GM12878 (cell line): ENCODE data around the gene NAV2. TPM values are rescaled to one million over a fixed set of nuclear protein-coding genes. Genes with fewer than 3 reads are reported as not detected.
"Not testable (repeated sequence)": the region's sequence is repeated elsewhere in the genome, so short reads cannot be mapped to it uniquely, and the experiment has no call there.

Experiments used
- ATAC-seq: fragments of 200-7000 bp; cut with Tn5 transposase; 3 replicates; pipeline ENCODE4 v1.9.1; 2020; ENCODE audit warnings: mild to moderate bottlenecking, moderate library complexity
- BruUV-seq: library from RNA; stranded (reverse); fragments of 400-500 nt; replicated peaks from 2 replicates; lab custom pipeline; 2021; lab: Mats Ljungman, UMichigan
- CTCF ChIA-PET: fragments of 300-600 bp; sonication (Branson Sonifier 250); formaldehyde crosslinking; extraction: SDS; loops from one replicate; lab custom pipeline; 2021; ENCODE audit warnings: inconsistent platforms; lab: Yijun Ruan, JAX
- POLR2A ChIA-PET: fragments of 350-600 bp; formaldehyde crosslinking; extraction: SDS; loops from one replicate; lab custom pipeline; 2021; ENCODE audit warnings: inconsistent platforms; lab: Charles Lee
- RAD21 ChIA-PET: fragments of 300-600 bp; sonication (Branson Sonifier 250); formaldehyde crosslinking; loops from one replicate; lab custom pipeline; 2023; ENCODE audit warnings: antibody characterized with exemption; ENCODE audit not compliant: unreplicated experiment; lab: Charles Lee
- SMC1A ChIA-PET: fragments of 300-600 bp; sonication (Branson Sonifier 250); formaldehyde crosslinking; loops from one replicate; lab custom pipeline; 2023; ENCODE audit not compliant: unreplicated experiment, uncharacterized antibody; lab: Charles Lee
- DNase-seq: peaks from one replicate; pipeline ENCODE4 v3.0.0-alpha.2; 2011; ENCODE audit warnings: low read depth, low spot score
- FAIRE-seq: peaks from 3 replicates; lab custom pipeline; 2011; peaks lifted over from hg19 to GRCh38; lab: Jason Lieb, UNC
- H2AFZ ChIP-seq: 2 replicates; pipeline ENCODE4 v1.6.0; 2011; ENCODE audit warnings: low read depth, low read length, control low read depth; ENCODE audit not compliant: control insufficient read depth
- H3K27ac ChIP-seq: 2 replicates; pipeline ENCODE4 v1.5.1; 2011; ENCODE audit warnings: control low read depth; ENCODE audit not compliant: control insufficient read depth, insufficient read depth
- H3K27me3 ChIP-seq, 2 experiments: replicated peaks in 1 of 2; 2 replicates each; pipeline versions ENCODE4 v1.6.0 to v1.6.1; 2011; ENCODE audit warnings: low read length in 1 of 2; ENCODE audit not compliant: control insufficient read depth in 2 of 2, insufficient read depth in 2 of 2
- H3K36me3 ChIP-seq, 2 experiments: 2 replicates each; pipeline ENCODE4 v1.5.1; 2011; ENCODE audit warnings: low read length in 1 of 2; ENCODE audit not compliant: control insufficient read depth in 2 of 2, insufficient read depth in 2 of 2
- H3K4me1 ChIP-seq: 2 replicates; pipeline ENCODE4 v1.6.1; 2011; ENCODE audit warnings: mild to moderate bottlenecking, low read length, moderate library complexity, mixed read lengths; ENCODE audit not compliant: control insufficient read depth, insufficient read depth
- H3K4me2 ChIP-seq: 2 replicates; pipeline ENCODE4 v1.6.0; 2011; ENCODE audit warnings: control low read depth; ENCODE audit not compliant: control insufficient read depth, insufficient read depth
- H3K4me3 ChIP-seq: fragments of 200-600 bp; sonication (generic); 2 replicates; pipeline ENCODE4 v1.5.1; 2016
- H3K79me2 ChIP-seq: 2 replicates; pipeline ENCODE4 v1.6.0; 2011; ENCODE audit warnings: low read length; ENCODE audit not compliant: control insufficient read depth, insufficient read depth
- H3K9ac ChIP-seq: 2 replicates; pipeline ENCODE4 v1.8.0; 2011; ENCODE audit warnings: low read length, control low read depth, mixed read lengths; ENCODE audit not compliant: control insufficient read depth, insufficient read depth
- H3K9me3 ChIP-seq: replicated peaks from 3 replicates; pipeline ENCODE4 v1.5.1; 2011; ENCODE audit warnings: mild to moderate bottlenecking, low read length; ENCODE audit not compliant: control insufficient read depth, insufficient read depth
- H4K20me1 ChIP-seq: 2 replicates; pipeline ENCODE4 v1.6.0; 2011; ENCODE audit not compliant: control insufficient read depth, insufficient read depth
- ATF7 ChIP-seq: fragments of 450-650 bp; IDR thresholded peaks from 2 replicates; pipeline ENCODE4 v1.6.1; 2016; ENCODE audit warnings: low read depth, mild to moderate bottlenecking
- LARP7 ChIP-seq: fragments of 450-650 bp; IDR thresholded peaks from 2 replicates; pipeline ENCODE4 v1.6.1; 2017; ENCODE audit warnings: mild to moderate bottlenecking
- MEF2B ChIP-seq: fragments of 450-650 bp; IDR thresholded peaks from 2 replicates; pipeline ENCODE4 v1.6.1; 2018; ENCODE audit warnings: mild to moderate bottlenecking, moderate library complexity; ENCODE audit not compliant: partially characterized antibody, poor library complexity, severe bottlenecking
- NFYB ChIP-seq: IDR thresholded peaks from 2 replicates; pipeline ENCODE4 v1.6.1; 2011; ENCODE audit warnings: low read depth, mild to moderate bottlenecking, low read length, improper control_type of control experiment, moderate library complexity; ENCODE audit not compliant: insufficient read depth
- POLR2AphosphoS2 ChIP-seq: IDR thresholded peaks from 2 replicates; pipeline ENCODE4 v1.6.1; 2011; ENCODE audit warnings: low read depth, mild to moderate bottlenecking, low read length, improper control_type of control experiment, moderate library complexity
- ZNF24 ChIP-seq: fragments of 450-650 bp; IDR thresholded peaks from 2 replicates; pipeline ENCODE4 v1.6.1; 2017; ENCODE audit warnings: antibody characterized with exemption, mild to moderate bottlenecking
- WGBS: methylation state at CpG from one replicate; pipeline ENCODE4 v1.1.6; 2016; ENCODE audit warnings: low lambda C conversion rate; ENCODE audit not compliant: insufficient replicate concordance, insufficient coverage; ENCODE audit errors: missing lambda C conversion rate; 5-methylcytosine and 5-hydroxymethylcytosine counted together
- in situ Hi-C: fragments of 300-500 bp; cut with MboI; formaldehyde crosslinking; loops from 9 replicates; pipeline ENCODE4 v1.14.3; 2018; ENCODE audit warnings: mixed read lengths
- intact Hi-C: fragments of 100-400 bp; cut with micrococcal nuclease; formaldehyde crosslinking; loops from one replicate; pipeline ENCODE4 v1.14.2; 2022; ENCODE audit not compliant: unreplicated experiment
- polyA plus RNA-seq, 11 experiments: library from polyadenylated mRNA; depleted of rRNA in 4 of 11; unstranded in 6 of 11; stranded (reverse) in 5 of 11; fragments of >200 nt; fragmentation: Nextera tagmentation in 4 of 11; fragmentation: Illumina TruSeq in 1 of 11; extraction: Ambion mirVana in 4 of 11; extraction: Trizol in 1 of 11; gene quantifications; 1 replicate in 1 of 11; 2 replicates in 10 of 11; pipeline versions ENCODE4 v1.2.1 to v1.2.3, GENCODE V29; 2011 to 2016; ENCODE audit warnings: inconsistent platforms in 2 of 11, missing spikeins in 2 of 11, low read depth in 1 of 11
- total RNA-seq, 4 experiments: library from RNA; depleted of rRNA in 3 of 4; stranded (reverse); fragments of >200 nt in 3 of 4; fragmentation: Illumina TruSeq in 1 of 4; extraction: Trizol in 1 of 4; gene quantifications; 2 replicates each; pipeline versions ENCODE4 v1.2.1 to v1.2.3, GENCODE V29; 2013 to 2021
- TF ChIP-seq, protein P1 (sequence below): IDR thresholded peaks from 2 replicates; pipeline ENCODE4 v1.6.1; 2011; ENCODE audit warnings: low read depth, low read length, improper control_type of control experiment, borderline replicate concordance
- TF ChIP-seq, protein P2 (sequence below): fragments of 450-650 bp; IDR thresholded peaks from 2 replicates; pipeline ENCODE4 v1.6.1; 2017; ENCODE audit warnings: borderline replicate concordance
- TF ChIP-seq, protein P3 (sequence below): fragments of 450-650 bp; formaldehyde crosslinking; IDR thresholded peaks from 2 replicates; pipeline ENCODE4 v1.5.0; 2022; ENCODE audit warnings: mild to moderate bottlenecking, missing genetic modification characterization
- TF ChIP-seq, protein P4 (sequence below): IDR thresholded peaks from 2 replicates; pipeline ENCODE4 v1.6.1; 2012; ENCODE audit warnings: low read length, inconsistent platforms

The NAV2 gene
- total and polyA plus RNA-seq, 10 of the 15 experiments (the other 5 are each of a cell fraction or from before 2014, with no cell fraction given) = 0.35 to 6.1 (median 1.1) TPM

DNA sequence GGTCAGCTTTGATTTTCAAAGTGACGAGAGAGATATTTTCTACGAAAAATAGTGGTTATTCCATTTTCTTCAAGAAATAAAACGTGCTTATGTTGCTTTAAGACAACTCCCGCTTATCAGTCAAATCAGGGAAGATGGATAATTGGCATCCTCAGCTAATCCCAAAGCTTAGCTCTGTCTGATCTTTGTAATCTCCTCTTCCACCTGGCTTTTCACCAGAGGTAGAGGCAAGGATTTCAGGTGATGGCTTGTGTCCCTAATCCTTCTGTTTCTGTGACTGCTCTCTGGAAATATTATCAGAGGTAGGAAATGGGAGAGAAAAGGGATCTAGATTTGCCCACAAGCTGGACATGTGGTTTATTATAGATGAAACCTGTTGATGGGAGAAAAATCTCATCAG lies 368.7 kb downstream of the NAV2 start:
- H3K4me1 ChIP-seq = peaks cover 6% of the 10 kb centered on the region; the same call in 1 of the 2 replicates
- POLR2A ChIA-PET = interaction anchor here (0.5 kb wide), 1 partner anchor 117 kb away, joined by 4 read pairs; no protein-coding TSS in a partner anchor
- CTCF ChIA-PET = interaction anchor here (1.1 to 1.6 kb wide), 4 partner anchors 17 to 51 kb away, joined by 3 to 5 read pairs (median 4); no protein-coding TSS in a partner anchor
- no peak for FAIRE-seq
- TF ChIP-seq, protein P1, sequence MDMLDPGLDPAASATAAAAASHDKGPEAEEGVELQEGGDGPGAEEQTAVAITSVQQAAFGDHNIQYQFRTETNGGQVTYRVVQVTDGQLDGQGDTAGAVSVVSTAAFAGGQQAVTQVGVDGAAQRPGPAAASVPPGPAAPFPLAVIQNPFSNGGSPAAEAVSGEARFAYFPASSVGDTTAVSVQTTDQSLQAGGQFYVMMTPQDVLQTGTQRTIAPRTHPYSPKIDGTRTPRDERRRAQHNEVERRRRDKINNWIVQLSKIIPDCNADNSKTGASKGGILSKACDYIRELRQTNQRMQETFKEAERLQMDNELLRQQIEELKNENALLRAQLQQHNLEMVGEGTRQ = no peak
- no peak for TF ChIP-seq NFYB
- TF ChIP-seq, protein P2, sequence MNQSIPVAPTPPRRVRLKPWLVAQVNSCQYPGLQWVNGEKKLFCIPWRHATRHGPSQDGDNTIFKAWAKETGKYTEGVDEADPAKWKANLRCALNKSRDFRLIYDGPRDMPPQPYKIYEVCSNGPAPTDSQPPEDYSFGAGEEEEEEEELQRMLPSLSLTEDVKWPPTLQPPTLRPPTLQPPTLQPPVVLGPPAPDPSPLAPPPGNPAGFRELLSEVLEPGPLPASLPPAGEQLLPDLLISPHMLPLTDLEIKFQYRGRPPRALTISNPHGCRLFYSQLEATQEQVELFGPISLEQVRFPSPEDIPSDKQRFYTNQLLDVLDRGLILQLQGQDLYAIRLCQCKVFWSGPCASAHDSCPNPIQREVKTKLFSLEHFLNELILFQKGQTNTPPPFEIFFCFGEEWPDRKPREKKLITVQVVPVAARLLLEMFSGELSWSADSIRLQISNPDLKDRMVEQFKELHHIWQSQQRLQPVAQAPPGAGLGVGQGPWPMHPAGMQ = no peak
- TF ChIP-seq MEF2B = no peak
- TF ChIP-seq, protein P3, sequence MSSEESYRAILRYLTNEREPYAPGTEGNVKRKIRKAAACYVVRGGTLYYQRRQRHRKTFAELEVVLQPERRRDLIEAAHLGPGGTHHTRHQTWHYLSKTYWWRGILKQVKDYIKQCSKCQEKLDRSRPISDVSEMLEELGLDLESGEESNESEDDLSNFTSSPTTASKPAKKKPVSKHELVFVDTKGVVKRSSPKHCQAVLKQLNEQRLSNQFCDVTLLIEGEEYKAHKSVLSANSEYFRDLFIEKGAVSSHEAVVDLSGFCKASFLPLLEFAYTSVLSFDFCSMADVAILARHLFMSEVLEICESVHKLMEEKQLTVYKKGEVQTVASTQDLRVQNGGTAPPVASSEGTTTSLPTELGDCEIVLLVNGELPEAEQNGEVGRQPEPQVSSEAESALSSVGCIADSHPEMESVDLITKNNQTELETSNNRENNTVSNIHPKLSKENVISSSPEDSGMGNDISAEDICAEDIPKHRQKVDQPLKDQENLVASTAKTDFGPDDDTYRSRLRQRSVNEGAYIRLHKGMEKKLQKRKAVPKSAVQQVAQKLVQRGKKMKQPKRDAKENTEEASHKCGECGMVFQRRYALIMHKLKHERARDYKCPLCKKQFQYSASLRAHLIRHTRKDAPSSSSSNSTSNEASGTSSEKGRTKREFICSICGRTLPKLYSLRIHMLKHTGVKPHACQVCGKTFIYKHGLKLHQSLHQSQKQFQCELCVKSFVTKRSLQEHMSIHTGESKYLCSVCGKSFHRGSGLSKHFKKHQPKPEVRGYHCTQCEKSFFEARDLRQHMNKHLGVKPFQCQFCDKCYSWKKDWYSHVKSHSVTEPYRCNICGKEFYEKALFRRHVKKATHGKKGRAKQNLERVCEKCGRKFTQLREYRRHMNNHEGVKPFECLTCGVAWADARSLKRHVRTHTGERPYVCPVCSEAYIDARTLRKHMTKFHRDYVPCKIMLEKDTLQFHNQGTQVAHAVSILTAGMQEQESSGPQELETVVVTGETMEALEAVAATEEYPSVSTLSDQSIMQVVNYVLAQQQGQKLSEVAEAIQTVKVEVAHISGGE = no peak
- TF ChIP-seq, protein P4, sequence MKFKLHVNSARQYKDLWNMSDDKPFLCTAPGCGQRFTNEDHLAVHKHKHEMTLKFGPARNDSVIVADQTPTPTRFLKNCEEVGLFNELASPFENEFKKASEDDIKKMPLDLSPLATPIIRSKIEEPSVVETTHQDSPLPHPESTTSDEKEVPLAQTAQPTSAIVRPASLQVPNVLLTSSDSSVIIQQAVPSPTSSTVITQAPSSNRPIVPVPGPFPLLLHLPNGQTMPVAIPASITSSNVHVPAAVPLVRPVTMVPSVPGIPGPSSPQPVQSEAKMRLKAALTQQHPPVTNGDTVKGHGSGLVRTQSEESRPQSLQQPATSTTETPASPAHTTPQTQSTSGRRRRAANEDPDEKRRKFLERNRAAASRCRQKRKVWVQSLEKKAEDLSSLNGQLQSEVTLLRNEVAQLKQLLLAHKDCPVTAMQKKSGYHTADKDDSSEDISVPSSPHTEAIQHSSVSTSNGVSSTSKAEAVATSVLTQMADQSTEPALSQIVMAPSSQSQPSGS = no peak
- no peak for TF ChIP-seq POLR2AphosphoS2
- TF ChIP-seq ZNF24 = no peak
- no peak for TF ChIP-seq LARP7
- TF ChIP-seq ATF7 = no peak
- TF ChIP-seq, all 136 proteins: peak for 0
- ATAC-seq (no peak), DNase-seq (no peak)
- H3K4me2 ChIP-seq = no peak overlapping the region
- SMC1A ChIA-PET = no interaction called here
- RAD21 ChIA-PET = interaction anchor here (1.0 kb wide), 1 partner anchor 142 kb away, joined by 3 read pairs; no protein-coding TSS in a partner anchor
- in situ Hi-C loops = no loop called here
- H4K20me1 ChIP-seq = no peaks in the 10 kb centered on the region
- no peak overlapping the region for H3K27ac ChIP-seq
- no peaks in the 10 kb centered on the region for H3K9me3 ChIP-seq
- no peak overlapping the region for H2AFZ ChIP-seq
- H3K9ac ChIP-seq = no peak overlapping the region
- intact Hi-C loops = no loop called here
- WGBS = 50% methylated on average over 4 of the region's 4 CpGs
- no peak overlapping the region for H3K4me3 ChIP-seq
- no peaks in the 10 kb centered on the region for H3K79me2 ChIP-seq
- H3K36me3 ChIP-seq = no peaks in the 10 kb centered on the region
- no peaks in the 10 kb centered on the region for H3K27me3 ChIP-seq
- BruUV-seq = no TSS peak

DNA sequence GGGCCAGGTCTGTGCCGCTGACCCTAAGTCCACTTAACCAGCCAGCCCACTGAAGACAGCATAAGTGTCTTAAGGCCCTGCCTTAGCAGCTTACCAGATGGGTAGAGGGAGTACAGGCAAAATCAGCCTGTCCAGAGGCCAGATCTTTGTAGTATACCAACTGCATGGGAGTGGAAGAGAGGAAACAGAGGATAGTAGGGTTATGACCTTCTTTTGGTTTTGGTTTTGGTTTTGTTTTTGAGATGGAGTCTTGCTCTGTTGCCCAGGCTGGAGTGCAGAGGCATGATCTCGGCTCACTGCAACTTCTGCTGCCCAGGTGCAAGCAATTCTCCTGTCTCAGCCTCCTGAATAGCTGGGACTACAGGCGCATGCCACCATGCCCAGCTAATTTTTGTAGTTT lies 371.2 kb downstream of the NAV2 start:
- H3K79me2 ChIP-seq, CTCF ChIA-PET, RAD21 ChIA-PET, DNase-seq, H3K4me3 ChIP-seq, H3K4me2 ChIP-seq, SMC1A ChIA-PET, POLR2A ChIA-PET, H3K4me1 ChIP-seq, H3K27me3 ChIP-seq, BruUV-seq, H4K20me1 ChIP-seq, H3K9me3 ChIP-seq, FAIRE-seq, H3K36me3 ChIP-seq, ATAC-seq, H3K27ac ChIP-seq, in situ Hi-C loops, intact Hi-C loops, H3K9ac ChIP-seq, H2AFZ ChIP-seq: not testable (repeated sequence)
- 67% methylated on average over 3 of the region's 3 CpGs for WGBS
